Kidney glomerular epithelial cell (primary cell): ENCODE results near the gene ARHGEF37.
"Not testable (repeated sequence)": the region's sequence is repeated elsewhere in the genome, so short reads cannot be mapped to it uniquely, and the experiment has no call there.

Experiments
- DNase-seq: peaks from one replicate; lab custom pipeline; 2025; lab: John Stamatoyannopoulos, UW

Gene ARHGEF37

GRCh38 chr5:149648464-149649393, 67.4 kb downstream of the ARHGEF37 start:
- not testable (repeated sequence) for DNase-seq

GRCh38 chr5:149649730-149650129, 68.4 kb downstream of the ARHGEF37 start:
- DNase-seq = not testable (repeated sequence)

- no peak for DNase-seq
Observed at GRCh38 chr5:149651686-149652085, 70.4 kb downstream of the ARHGEF37 start.

DNA sequence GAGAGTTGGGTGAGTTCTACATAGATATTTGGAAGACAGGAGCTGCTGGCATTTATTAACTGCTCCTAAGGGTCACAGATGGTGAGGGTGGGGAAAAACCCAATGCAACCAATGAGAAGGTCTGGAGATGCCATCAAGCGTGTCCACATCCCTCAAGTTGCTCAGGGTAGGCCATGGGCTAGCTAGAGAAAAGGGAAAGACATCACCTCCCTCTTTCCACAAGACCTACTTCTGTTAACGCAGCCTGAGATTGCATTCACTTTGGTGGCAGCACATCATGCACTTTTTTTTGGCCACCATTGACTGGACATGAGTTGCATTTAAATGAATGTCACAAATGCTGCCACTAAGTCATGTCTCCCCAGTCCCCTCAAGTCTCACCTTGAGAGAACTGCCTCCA, 71.4 kb downstream of the ARHGEF37 start:
- DNase-seq = no peak

- DNase-seq = no peak
Observed at GRCh38 chr5:149654231-149654630, 72.9 kb downstream of the ARHGEF37 start.

GRCh38 chr5:149654883-149655505, 73.7 kb downstream of the ARHGEF37 start:
- no peak for DNase-seq

DNA sequence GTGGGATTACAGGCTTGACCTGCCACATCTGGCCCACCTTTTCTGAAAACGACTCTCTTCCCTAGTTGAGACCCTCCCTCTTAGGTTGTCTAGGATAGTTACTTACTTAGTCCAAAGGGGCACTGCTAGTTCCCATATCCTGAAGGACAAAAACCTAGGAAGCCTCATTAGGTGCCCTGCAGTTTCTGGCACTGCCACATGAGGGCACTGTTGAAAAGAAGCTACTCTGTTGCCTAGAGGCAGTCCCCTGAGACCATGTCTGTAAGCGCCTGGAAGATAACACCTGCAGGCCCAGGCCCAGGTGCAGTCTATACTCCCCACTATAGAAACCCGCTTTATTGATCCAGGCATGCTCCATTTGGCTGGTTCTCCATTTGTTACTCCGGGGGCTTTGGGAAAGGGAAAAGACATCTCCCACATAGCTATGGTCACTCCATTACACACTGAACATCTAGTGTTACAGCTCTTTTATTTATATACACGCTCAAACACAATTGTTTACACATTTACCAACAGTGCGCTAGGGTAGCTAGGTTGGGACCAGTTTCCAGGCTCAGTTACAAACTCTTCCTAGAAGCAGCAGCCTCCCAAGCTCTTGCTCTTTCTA, 75.4 kb downstream of the ARHGEF37 start:
- no peak for DNase-seq

GRCh38 chr5:149657324-149657723, 76.0 kb downstream of the ARHGEF37 start:
- DNase-seq = no peak

- no peak for DNase-seq
Observed at GRCh38 chr5:149658299-149658698, 77.0 kb downstream of the ARHGEF37 start.

GRCh38 chr5:149664083-149664482, 82.8 kb downstream of the ARHGEF37 start:
- DNase-seq = no peak

GRCh38 chr5:149664666-149665415, 83.5 kb downstream of the ARHGEF37 start:
- no peak for DNase-seq

DNA sequence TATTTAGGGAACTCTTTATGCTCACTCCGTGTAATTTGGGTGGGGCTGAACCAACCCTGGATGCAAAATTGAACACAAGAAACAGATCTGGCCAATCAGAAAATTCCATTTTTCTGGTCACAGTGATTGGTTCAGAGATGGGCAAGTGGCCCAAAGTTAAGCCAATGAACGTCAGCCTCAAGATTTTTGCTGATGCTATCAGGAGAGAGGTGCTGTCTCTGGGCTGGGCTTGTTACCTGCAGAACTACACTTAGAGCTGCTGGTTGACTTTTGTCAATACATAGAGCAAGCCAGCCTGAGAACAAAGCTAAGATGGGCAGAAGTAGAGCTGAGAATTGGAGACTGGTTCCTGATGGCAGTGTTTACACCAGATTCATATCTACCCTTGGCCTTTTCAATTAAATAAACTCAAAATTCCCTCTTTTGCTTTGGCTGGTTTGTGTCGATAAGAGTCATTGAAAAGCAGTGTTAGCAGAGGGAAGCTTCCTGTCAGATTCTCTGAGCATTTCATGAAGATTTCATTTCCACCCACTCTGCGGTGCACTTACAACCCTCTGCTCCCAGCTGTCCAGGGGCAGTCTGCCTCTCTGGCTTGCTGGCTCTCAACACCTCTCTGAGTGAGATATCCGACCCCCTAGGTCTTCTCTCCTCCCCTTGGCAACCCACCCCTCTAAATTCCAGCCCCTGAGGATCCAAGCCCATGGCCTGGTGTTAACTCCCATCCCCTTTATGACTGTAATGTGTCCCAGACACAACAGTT, 84.3 kb downstream of the ARHGEF37 start:
- DNase-seq = no peak

DNA sequence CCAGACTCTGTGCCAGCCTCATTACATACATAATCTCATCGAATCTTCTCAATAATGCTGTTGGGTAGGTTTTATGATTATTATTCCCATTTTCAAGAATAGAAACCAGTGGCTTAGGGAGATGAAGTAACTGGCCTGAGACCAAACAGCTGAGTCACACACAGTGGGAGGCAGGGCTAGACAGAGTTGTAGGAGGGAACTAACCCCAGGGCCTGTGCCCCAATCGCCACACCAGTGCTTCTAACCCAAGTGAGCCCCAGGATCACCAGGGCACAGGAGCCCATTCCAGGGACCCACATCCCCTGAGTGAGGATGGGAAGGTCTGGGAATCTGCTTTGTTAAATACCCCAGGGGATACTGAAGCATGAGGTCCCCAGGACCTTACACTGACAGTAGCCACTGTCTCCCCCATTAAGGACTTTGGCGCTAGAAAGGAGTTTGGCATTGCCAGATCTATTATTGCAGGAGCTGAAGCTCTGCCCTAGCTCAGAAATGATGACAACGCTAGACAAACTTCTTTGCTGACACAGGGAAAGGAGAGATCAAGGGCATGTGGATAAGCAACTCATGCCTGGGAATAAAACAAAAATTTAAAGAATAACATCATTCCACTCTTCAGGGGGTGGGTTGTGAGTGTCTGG, 85.0 kb downstream of the ARHGEF37 start:
- peak; percentile 28 for DNase-seq

DNA sequence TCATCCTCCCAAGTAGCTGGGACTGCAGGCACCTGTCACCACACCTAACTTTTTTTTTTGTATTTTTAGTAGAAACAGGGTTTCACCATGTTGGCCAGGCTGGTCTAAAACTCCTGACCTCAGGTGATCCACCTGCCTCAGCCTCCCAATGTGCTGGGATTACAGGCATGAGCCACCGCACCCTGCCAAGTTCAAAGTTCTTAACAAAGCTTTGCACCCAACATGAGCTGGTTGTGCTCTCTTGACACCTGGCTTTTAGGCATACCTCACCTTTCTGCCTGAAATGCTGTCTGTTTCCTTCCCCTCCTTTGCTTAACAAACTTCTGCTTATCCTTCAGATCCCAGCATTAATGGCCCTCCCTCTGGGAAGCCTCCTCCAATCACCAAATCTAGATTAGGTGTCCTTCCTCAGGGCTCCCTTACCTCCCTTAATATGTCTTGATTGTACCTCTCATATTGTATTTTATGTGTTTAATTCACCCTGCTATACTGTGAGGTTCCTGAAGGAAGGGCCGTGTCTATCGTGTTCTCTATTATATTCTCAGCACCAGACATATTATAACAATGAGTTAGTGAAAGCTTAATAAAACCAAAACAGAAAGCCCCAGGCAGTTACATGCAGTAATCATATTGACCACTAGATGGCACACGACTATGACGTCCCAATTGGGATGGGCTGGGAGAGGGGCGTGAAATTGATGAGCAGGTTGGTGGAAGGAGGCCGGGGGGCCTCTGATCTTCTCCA, 86.0 kb downstream of the ARHGEF37 start:
- DNase-seq = peak; percentile 1

DNA sequence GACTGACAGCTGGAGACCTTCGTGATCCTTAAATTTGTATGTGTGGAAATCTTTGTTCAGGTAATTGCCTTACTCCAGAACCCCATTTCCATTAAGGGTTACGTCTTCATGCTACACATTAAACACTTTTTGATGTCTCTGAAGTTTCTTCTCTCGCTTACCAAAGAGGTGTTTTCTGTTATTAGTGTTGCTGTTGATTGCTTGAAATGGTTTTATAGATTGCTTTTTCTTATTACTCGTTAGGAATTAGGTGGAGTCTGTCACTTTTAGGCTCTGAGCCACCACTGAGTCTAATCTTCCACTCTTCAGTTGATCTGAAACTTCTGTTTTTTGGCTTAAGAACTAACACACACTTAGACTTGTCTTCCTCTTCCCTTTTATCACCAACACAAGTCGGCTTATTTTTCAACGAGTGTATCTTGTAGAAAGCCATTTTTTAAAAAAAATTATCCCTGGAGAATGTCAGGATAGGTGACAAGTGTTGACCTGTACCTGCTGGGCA, 86.6 kb downstream of the ARHGEF37 start:
- no peak for DNase-seq

DNA sequence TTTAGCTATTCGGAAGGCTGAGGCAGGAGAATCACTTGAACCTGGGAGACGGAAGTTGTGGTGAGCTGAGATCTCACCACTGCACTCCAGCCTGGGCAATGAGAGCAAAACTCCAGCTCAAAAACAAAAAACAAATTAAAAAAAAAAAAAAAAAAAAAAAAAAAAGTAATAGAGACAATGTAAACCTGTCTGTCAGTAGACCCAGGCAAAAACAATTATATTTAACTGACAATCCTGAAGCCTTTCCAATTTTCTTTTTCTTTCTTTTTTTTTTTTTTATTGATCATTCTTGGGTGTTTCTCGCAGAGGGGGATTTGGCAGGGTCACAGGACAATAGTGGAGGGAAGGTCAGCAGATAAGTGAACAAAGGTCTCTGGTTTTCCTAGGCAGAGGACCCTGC, 88.0 kb downstream of the ARHGEF37 start:
- DNase-seq = not testable (repeated sequence)

DNA sequence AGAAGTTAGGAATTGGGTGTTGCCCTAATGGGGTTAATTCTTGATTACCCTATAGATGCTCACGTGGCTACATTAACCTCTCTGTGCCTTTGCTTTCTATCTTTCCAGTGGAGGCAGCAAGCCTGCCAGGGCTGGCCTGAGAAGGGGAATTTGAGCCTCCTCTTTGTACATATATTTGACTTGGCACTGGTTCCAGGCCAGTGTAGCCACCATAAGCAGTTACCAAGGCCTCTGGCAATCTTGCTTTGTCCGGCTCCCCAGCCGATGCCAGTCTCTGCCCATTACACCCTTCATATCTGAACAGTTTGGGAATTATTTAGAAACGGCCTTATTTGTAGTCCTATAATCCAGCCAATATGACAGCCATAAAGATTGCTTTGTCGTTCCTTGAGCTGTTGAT, 90.2 kb downstream of the ARHGEF37 start:
- no peak for DNase-seq

GRCh38 chr5:149672701-149673476, 91.6 kb downstream of the ARHGEF37 start:
- no peak for DNase-seq

GRCh38 chr5:149674686-149675085, 93.4 kb downstream of the ARHGEF37 start:
- DNase-seq = peak; percentile 27
